DMS79 (cell line): ENCODE data around the gene FADS6.

ENCODE experiments used
- DNase-seq: peaks from one replicate; lab custom pipeline; 2025; lab: John Stamatoyannopoulos, UW

FADS6 gene

DNA sequence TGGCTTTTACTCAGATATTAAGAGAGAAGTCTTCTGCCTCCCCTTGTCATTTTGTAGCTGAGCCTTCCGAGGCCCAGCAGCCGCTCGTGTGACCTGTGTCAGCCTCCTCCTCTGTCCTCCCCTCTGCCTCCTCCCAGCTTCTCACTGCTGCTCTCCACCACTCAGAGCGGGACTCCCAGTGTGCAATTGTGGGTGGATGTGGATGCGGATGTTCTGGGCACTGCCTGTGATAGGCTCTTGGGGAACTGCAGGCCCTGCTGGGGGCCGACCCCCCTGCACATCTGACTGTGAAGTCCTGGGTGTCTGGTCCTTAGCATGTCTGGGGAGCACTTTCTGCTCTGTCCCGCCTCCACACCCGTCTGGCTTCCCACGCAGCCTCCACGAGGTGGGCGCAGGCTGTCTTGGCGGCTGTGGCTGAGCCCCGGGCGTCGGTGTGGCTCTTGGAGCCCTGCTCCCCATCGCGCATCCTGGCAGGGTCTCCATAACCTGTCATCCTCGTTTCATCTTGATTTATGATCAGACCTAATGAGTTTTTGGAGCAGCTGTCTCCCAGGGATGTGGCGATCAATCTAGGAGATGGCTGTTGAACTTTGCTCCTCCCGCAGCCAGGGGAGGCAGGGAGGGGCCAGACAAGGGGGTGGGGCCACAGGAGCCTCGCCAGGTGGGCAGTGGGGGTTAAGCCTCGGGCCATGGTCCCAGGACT is 61.8 kb downstream of the FADS6 start:
- no peak for DNase-seq

DNA sequence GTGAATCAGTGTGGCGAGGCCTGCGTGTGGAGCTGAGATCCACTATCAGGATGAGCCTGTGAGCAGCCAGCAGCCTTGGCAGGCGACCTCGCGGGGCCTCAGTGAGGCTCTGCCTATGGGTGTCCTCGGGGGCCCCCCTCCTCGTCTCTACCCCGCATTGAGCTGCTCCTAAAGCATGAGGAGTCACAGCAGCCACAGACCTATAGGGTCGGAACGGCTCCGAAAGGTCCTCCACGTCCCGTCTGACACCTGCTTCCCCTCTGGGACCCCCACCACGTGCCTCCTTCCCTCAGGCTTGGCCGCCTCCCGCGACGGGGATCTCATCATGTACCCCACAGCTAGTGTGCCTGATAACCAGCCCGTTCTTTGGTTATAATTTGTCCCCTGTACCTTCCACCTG is 62.6 kb downstream of the FADS6 start:
- no peak for DNase-seq

DNA sequence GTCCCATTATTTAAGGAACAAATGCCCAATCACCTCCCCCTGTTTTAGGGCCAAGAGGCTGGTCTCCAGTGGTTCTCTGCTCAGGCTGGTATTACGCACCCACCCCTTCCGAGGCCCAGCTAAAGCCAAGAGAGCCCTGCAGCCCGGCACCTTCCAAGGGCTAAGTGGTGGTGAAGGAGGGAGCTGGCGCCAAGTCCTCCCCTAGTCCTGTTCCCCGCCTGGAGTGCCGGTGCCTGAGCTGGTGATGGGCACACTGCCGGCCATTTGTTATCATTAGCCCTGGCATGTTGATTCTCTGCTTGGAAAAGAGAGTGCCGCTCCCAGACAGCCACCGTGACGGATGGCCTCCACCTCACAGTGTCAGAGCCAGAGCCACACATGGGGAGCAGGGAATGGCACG is 65.6 kb downstream of the FADS6 start:
- no peak for DNase-seq
